OCI-LY1 (cell line): ENCODE measurements around the gene CYYR1.

ENCODE experiments used
- H2AFZ ChIP-seq: fragments of 200-600 bp; sonication (generic), shearing (Covaris generic); 2 replicates; pipeline ENCODE4 v1.6.0; 2014; ENCODE audit warnings: antibody characterized with exemption, mild to moderate bottlenecking, low read length
- H3F3A ChIP-seq: fragments of 200-600 bp; sonication (generic), shearing (Covaris generic); 2 replicates; pipeline ENCODE4 v1.6.0; 2014; ENCODE audit warnings: mild to moderate bottlenecking, antibody characterized with exemption, low read length, moderate library complexity; ENCODE audit not compliant: insufficient read depth
- H3K27ac ChIP-seq: fragments of 200-600 bp; sonication (generic); 2 replicates; pipeline ENCODE4 v1.5.1; 2014; ENCODE audit warnings: low read length, mixed run types, mild to moderate bottlenecking, low read depth; ENCODE audit not compliant: poor library complexity, severe bottlenecking
- H3K27me3 ChIP-seq: fragments of 200-600 bp; sonication (generic); 2 replicates; pipeline ENCODE4 v1.6.0; 2014; ENCODE audit warnings: antibody characterized with exemption, mild to moderate bottlenecking, low read length, moderate library complexity; ENCODE audit not compliant: insufficient read depth
- H3K36me3 ChIP-seq: fragments of 200-600 bp; sonication (generic); 2 replicates; pipeline ENCODE4 v1.6.1; 2014; ENCODE audit warnings: mild to moderate bottlenecking, antibody characterized with exemption, low read length, moderate library complexity, mixed read lengths; ENCODE audit not compliant: insufficient read depth
- H3K4me1 ChIP-seq: fragments of 200-600 bp; sonication (generic); 2 replicates; pipeline ENCODE4 v1.5.1; 2014; ENCODE audit warnings: mild to moderate bottlenecking, low read length, moderate library complexity; ENCODE audit not compliant: insufficient read depth, severe bottlenecking
- H3K4me2 ChIP-seq: fragments of 200-600 bp; sonication (generic), shearing (Covaris generic); 2 replicates; pipeline ENCODE4 v1.6.1; 2014; ENCODE audit warnings: low read length
- H3K4me3 ChIP-seq: fragments of 200-600 bp; sonication (generic); 2 replicates; pipeline ENCODE4 v1.5.1; 2014; ENCODE audit warnings: low read length, low read depth, mild to moderate bottlenecking, mixed read lengths; ENCODE audit not compliant: poor library complexity, severe bottlenecking
- H3K79me2 ChIP-seq: fragments of 200-600 bp; shearing (Covaris generic); 2 replicates; pipeline ENCODE4 v1.6.1; 2016; ENCODE audit warnings: mixed run types, low read length, mixed read lengths; ENCODE audit not compliant: insufficient read depth
- H3K9ac ChIP-seq: fragments of 200-600 bp; sonication (generic), shearing (Covaris generic); 2 replicates; pipeline ENCODE4 v1.6.1; 2014; ENCODE audit warnings: mild to moderate bottlenecking, low read length, mixed read lengths
- H3K9me2 ChIP-seq: fragments of 200-600 bp; sonication (generic), shearing (Covaris generic); 2 replicates; pipeline ENCODE4 v1.6.1; 2014; ENCODE audit warnings: low read depth, mild to moderate bottlenecking, low read length, mixed read lengths
- H3K9me3 ChIP-seq: fragments of 200-600 bp; shearing (Covaris generic); 2 replicates; pipeline ENCODE4 v1.6.1; 2014; ENCODE audit warnings: low read length, mixed read lengths
- H4K20me1 ChIP-seq: fragments of 200-600 bp; sonication (generic), shearing (Covaris generic); 2 replicates; pipeline ENCODE4 v1.6.0; 2016; ENCODE audit warnings: mild to moderate bottlenecking, low read length; ENCODE audit not compliant: insufficient read depth
- CTCF ChIP-seq: fragments of 200-600 bp; sonication (generic), shearing (Covaris generic); IDR thresholded peaks from 2 replicates; pipeline ENCODE4 v1.5.1; 2017; ENCODE audit warnings: mild to moderate bottlenecking, antibody characterized with exemption, low read length, moderate library complexity, mixed read lengths
- EZH2 ChIP-seq: fragments of 200-600 bp; sonication (generic), shearing (Covaris generic); IDR thresholded peaks from 2 replicates; pipeline ENCODE4 v1.8.0; 2017; ENCODE audit warnings: borderline replicate concordance, mixed run types, mild to moderate bottlenecking, antibody characterized with exemption, low read length, moderate library complexity, mixed read lengths

Gene CYYR1

GRCh38 chr21:26515257-26515656 lies 57.8 kb downstream of the CYYR1 start:
- H3F3A ChIP-seq = no peaks in the 10 kb centered on the region
- no peaks in the 10 kb centered on the region for H3K4me1 ChIP-seq
- H3K79me2 ChIP-seq = no peaks in the 10 kb centered on the region
- H3K36me3 ChIP-seq = no peaks in the 10 kb centered on the region
- no peaks in the 10 kb centered on the region for H3K27me3 ChIP-seq
- H2AFZ ChIP-seq = no peak overlapping the region
- H3K9me2 ChIP-seq = no peaks in the 10 kb centered on the region
- no peak overlapping the region for H3K4me2 ChIP-seq
- H4K20me1 ChIP-seq = no peaks in the 10 kb centered on the region
- no peak overlapping the region for H3K9ac ChIP-seq
- TF ChIP-seq EZH2 (no peak), CTCF (no peak)
- no peak overlapping the region for H3K27ac ChIP-seq
- H3K4me3 ChIP-seq = no peak overlapping the region
- H3K9me3 ChIP-seq = no peaks in the 10 kb centered on the region

- no peak for TF ChIP-seq CTCF
- TF ChIP-seq EZH2 = no peak
- Histone ChIP-seq H3K36me3 (no peaks in the 10 kb centered on the region), H3K27ac (no peak overlapping the region)
Measured at GRCh38 chr21:26513212-26513611, 59.9 kb downstream of the CYYR1 start.

GRCh38 chr21:26512664-26513063 lies 60.4 kb downstream of the CYYR1 start:
- no peaks in the 10 kb centered on the region for H3K27me3 ChIP-seq
- no peak overlapping the region for H3K27ac ChIP-seq
- no peaks in the 10 kb centered on the region for H3K9me3 ChIP-seq
- no peaks in the 10 kb centered on the region for H3K36me3 ChIP-seq
- H4K20me1 ChIP-seq = no peaks in the 10 kb centered on the region
- no peak overlapping the region for H3K4me2 ChIP-seq
- no peak overlapping the region for H2AFZ ChIP-seq
- no peak overlapping the region for H3K4me3 ChIP-seq
- no peaks in the 10 kb centered on the region for H3F3A ChIP-seq
- no peak overlapping the region for H3K9ac ChIP-seq
- H3K79me2 ChIP-seq = no peaks in the 10 kb centered on the region
- no peaks in the 10 kb centered on the region for H3K4me1 ChIP-seq
- no peak for TF ChIP-seq CTCF
- no peak for TF ChIP-seq EZH2
- no peaks in the 10 kb centered on the region for H3K9me2 ChIP-seq

More at GRCh38 chr21:26513212-26513611, 59.9 kb downstream of the CYYR1 start:
- Histone ChIP-seq H3K4me1 (no peaks in the 10 kb centered on the region), H3K4me2 (no peak overlapping the region), H3K79me2 (no peaks in the 10 kb centered on the region), H3K9me2 (no peaks in the 10 kb centered on the region), H3F3A (no peaks in the 10 kb centered on the region), H4K20me1 (no peaks in the 10 kb centered on the region), H3K4me3 (no peak overlapping the region), H3K9ac (no peak overlapping the region), H3K27me3 (no peaks in the 10 kb centered on the region), H2AFZ (no peak overlapping the region), H3K9me3 (no peaks in the 10 kb centered on the region)
